ENCODE results near the gene WBP4. TPM values are rescaled to one million over a fixed set of nuclear protein-coding genes. Genes with fewer than 3 reads are reported as not detected.

The WBP4 gene
- total and polyA plus RNA-seq, 2 of the 13 experiments (the other 11 are each of a cell fraction or from before 2014, with no cell fraction given): 6.7 to 11.7 TPM

GRCh38 chr13:41060082-41060723, 1.1 kb upstream of the WBP4 start (continued):
- TF ChIP-seq MAX (IDR thresholded peaks at IDR 0.05) (peak; percentile 90), KLF16 (CRISPR knock-in tag; IDR thresholded peaks at IDR 0.05) (peak; percentile 10 to 65; a peak in 1 of 4 replicates), ETV6 (CRISPR knock-in tag; conservative IDR thresholded peaks at IDR 0.05) (no peak), ZBTB37 (CRISPR knock-in tag; IDR thresholded peaks at IDR 0.05) (peak; percentile 67; the same call in 1 of the 2 replicates), NAIF1 (CRISPR knock-in tag; IDR thresholded peaks at IDR 0.05; ENCODE audit: borderline replicate concordance) (0 out of 2 replicates have a peak, but pooled peaks have one; percentile 45), MATR3 (CRISPR knock-in tag; IDR thresholded peaks at IDR 0.05) (no peak), HES4 (CRISPR knock-in tag; IDR thresholded peaks at IDR 0.05; ENCODE audit: borderline replicate concordance) (peak; percentile 29; the same call in 1 of the 2 replicates), ZNF839 (CRISPR knock-in tag; IDR thresholded peaks at IDR 0.05; ENCODE audit: borderline replicate concordance) (no peak), ZNF20 (CRISPR knock-in tag; IDR thresholded peaks at IDR 0.05) (peak; percentile 72; the same call in 1 of the 2 replicates), ZNF562 (CRISPR knock-in tag; IDR thresholded peaks at IDR 0.05; ENCODE audit: borderline replicate concordance) (no peak), GMEB2 (CRISPR knock-in tag; IDR thresholded peaks at IDR 0.05; ENCODE audit: low read depth) (no peak), ZNF713 (CRISPR knock-in tag; IDR thresholded peaks at IDR 0.05) (peak; percentile 92; the same call in 1 of the 2 replicates), ZNF737 (CRISPR knock-in tag; IDR thresholded peaks at IDR 0.05; ENCODE audit: borderline replicate concordance) (no peak), CBX5 (CRISPR knock-in tag; IDR thresholded peaks at IDR 0.05; ENCODE audit: borderline replicate concordance) (peak; percentile 69; the same call in 1 of the 2 replicates), ZNF414 (CRISPR knock-in tag; IDR thresholded peaks at IDR 0.05) (0 out of 2 replicates have a peak, but pooled peaks have one; percentile 13), PTBP1 (IDR thresholded peaks at IDR 0.05; ENCODE audit: low read depth, low read length, poor library complexity, severe bottlenecking) (peak; percentile 69), ZNF235 (CRISPR knock-in tag; IDR thresholded peaks at IDR 0.05; ENCODE audit: borderline replicate concordance) (no peak), SIX1 (CRISPR knock-in tag; IDR thresholded peaks at IDR 0.05; ENCODE audit: borderline replicate concordance) (no peak), KDM3A (CRISPR knock-in tag; IDR thresholded peaks at IDR 0.05; ENCODE audit: low read depth) (peak; percentile 54), CBX1 (IDR thresholded peaks at IDR 0.05; ENCODE audit: low read depth) (no peak), ZNF264 (CRISPR knock-in tag; IDR thresholded peaks at IDR 0.05) (no peak), ZNF83 (CRISPR knock-in tag; IDR thresholded peaks at IDR 0.05; ENCODE audit: borderline replicate concordance) (no peak; the same call in 1 of the 2 replicates), AHR (CRISPR knock-in tag; IDR thresholded peaks at IDR 0.05) (peak; percentile 28; the same call in 1 of the 2 replicates), EP300 (IDR thresholded peaks at IDR 0.05; ENCODE audit: low read depth in 2 of 2, low read length in 2 of 2) (peak in 1 of 2 experiments; percentile 59; a peak in 1 of 4 replicates), EP300 (CRISPR knock-in tag; IDR thresholded peaks at IDR 0.05; ENCODE audit: borderline replicate concordance) (no peak), EEA1 (CRISPR knock-in tag; IDR thresholded peaks at IDR 0.05; ENCODE audit: borderline replicate concordance) (no peak)

Data from HepG2 (cell line).